ENCODE results near the gene POLD3.

POLD3 gene, protein sequence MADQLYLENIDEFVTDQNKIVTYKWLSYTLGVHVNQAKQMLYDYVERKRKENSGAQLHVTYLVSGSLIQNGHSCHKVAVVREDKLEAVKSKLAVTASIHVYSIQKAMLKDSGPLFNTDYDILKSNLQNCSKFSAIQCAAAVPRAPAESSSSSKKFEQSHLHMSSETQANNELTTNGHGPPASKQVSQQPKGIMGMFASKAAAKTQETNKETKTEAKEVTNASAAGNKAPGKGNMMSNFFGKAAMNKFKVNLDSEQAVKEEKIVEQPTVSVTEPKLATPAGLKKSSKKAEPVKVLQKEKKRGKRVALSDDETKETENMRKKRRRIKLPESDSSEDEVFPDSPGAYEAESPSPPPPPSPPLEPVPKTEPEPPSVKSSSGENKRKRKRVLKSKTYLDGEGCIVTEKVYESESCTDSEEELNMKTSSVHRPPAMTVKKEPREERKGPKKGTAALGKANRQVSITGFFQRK
- 9.1 to 38.9 (median 28.3) reads per million in 18 experiments for total RNA-seq

- peak; percentile 84 to 89 for DNase-seq
These were observed at the start of gene POLD3 for GRCh38 chr11:74592441-74593362. Gene POLD3 (plus strand): TSS chr11:74592582. CDS start chr11:74592659, 77 bp downstream.

DNA sequence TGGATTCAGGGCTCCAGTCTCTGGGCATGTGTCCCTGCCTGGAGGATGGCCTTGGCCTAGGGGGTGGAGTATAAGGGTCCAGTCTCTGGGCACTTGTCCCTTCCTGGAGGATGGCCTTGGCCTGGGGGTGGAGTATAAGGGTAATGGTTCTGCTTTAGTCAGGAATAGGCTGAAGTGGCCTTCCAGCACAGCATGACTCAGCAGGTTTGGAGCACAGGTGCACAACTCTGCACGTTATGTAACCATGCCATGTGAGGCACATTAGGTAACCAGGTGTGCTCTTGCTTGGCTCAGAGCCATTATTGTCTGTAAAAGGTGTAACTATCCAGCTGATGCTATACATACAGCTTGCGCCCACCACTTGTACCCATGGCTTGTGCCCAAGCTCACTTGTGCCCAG lies 48.4 kb upstream of the POLD3 start:
- no peak for DNase-seq

DNA sequence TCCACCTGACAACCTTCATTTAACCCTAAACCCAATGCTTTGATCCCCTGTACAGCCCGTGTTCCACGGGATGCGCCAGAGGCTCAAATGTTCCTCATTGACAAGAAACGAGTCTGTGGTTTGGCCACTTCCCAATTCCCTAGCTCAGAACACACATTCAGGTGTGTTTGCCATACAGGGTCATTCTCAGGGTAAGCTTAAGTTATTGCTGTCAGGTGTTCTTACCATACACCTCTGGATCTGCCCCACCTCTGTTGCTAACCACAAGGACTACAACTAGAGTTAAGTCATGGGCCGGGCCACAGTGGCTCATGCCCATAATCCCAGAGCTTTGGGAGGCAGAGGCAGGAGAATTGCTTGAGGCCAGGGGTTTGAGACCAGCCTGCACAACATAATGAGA lies 45.6 kb upstream of the POLD3 start:
- DNase-seq = no peak

- no peak for DNase-seq
These were observed 41.2 kb upstream of the POLD3 start for GRCh38 chr11:74550991-74551753.

- no peak for DNase-seq
These were observed 40.6 kb upstream of the POLD3 start for GRCh38 chr11:74551754-74552145.

DNA sequence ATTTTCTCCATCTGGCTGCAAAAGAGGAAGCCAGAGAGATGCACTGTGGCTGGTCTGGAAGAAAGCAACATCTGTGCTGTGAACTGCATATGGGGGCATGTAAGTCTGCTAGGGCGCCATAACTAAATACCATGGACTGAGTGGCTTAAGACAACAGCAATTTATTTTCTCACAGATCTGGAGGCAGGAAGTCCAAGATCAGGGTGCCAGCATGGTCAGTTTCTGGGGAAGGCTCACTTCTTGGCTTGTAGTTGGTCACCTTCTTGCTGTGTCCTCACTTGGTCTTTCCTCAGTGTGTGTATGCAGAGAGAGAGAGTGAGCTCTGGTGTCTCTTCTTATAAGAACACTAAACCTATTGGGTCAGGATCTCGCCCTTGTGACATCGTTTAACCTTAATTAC lies 34.9 kb upstream of the POLD3 start:
- no peak for DNase-seq

DNA sequence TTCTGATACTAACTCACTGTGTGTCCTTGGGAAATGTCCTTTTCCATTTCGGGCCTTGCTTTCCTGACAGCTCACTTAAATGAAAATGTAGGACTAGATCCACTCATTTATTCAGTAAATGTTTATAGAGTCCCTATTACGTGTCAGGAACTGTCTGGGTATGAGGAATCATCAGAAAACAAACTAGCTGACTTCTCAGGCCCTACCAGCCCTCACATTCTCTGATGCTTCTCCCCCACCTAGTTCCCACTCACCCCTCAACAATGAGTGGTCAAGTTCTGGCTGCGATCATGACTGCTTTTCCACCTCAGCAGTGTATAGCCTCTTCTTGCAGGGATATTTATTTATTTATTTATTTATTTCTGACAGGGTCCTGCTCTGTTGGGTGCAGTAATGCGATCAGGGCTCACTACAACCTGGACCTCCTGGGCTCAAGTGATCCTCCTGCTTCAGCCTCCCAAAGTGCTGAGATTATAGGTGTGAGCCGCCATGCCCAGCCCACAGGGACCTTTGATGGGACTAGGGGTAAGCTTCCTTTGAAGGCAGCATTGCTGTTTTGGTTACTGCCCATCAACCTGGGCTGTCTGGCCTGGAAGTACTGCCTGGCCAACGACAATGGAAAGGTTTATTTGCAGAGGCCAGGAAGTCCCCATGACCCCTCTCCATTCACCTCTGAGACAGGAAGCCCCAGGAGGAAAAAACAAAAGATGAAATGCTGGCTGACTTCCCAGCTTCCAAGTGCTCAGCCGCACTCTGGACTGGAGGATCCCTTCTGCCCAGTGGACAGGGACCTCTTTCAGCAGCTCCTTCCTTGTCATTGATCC lies 33.1 kb upstream of the POLD3 start:
- DNase-seq = no peak

- no peak for DNase-seq
These were observed 32.5 kb upstream of the POLD3 start for GRCh38 chr11:74559934-74560309.

DNA sequence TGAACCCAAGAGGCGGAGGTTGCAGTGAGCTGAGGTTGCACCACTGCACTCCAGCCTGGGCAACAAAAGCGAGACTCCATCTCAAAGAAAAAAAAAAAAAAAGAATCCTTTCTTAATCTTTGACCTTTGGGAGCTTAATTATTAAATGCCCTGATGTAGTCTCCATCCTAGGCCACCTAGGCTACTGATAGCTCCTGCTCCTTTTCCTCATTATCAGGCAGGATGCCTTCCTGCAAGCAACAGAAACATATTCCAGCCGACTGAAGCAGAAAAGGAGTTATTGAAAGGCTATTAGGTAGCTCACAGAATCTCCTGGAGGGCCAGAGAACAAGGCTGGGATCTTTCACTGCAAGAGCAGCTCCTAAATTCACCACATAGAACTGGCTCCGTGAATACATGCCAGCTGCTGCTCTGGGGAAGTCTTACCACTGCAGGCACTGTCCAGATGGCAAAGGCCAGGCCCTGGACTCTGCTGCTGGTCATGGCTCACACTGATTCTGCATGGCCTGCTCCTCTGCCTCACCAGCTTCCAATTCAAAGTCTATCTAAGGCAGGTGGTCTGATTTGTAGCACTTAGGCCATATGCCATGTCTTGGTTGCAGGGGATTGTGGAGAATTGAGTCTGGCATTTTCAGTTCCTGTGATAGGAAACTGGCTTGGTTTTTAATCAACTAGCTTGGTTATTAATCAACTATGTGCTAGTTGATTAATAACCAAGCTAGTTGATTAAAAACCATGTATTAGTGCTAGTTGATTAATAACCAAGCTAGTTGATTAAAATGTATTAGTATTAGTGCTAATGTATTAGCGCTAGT lies 26.0 kb upstream of the POLD3 start:
- no peak for DNase-seq

DNA sequence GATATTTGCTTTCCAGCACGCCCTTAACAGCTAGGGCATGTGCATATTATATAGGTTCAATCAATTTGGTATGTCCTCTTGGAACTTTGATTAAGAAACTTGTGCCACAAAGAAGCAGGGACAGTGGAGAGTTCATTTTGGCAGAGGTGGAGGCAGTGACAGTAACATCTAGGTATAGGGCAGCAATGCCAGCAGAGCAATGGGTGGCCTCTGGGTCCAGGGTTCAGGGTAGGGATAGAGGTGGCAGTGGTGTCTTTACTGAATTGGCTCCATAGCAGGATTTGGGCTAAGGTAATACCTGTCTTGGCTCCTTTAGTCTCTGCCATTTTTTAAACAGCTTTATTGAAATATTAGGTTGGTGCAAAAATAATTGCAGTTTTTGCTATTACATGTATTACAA lies 24.4 kb upstream of the POLD3 start:
- no peak for DNase-seq

DNA sequence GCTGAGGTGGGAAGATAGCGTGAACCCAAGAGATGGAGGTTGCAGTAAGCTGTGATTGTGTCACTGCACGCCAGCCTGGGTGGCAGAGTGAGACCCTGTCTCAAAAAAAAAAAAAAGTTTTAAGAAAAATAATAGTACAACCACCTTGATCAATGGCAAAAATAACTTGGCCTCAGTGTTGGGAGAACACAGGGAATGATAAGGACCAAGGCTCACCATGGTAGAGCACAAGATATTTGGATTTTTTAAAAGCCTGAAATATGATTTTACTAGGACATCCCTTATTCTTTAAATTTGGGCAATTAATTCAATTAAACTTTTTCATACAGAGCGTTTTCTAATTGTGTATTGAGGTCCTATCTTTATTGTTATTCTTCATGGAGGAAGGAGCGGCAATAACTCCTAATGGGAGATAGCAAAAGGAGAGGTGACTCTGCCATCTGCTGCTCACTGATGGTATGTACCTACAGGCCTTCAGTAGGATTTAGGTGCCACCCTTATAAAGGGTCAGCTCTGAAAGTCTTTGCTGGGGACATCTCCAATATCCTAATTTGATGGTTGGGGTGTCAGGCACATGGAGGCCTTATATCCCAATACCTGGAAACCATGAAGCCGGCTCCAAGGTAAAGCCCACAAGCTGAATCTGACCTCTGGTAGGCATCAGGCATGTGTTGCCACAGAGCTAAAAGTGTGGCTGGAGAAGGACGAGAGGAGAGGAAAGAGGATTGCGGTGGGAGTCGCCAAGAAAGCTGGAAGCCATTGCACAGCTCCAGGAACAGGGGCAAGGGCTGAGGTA lies 21.9 kb upstream of the POLD3 start:
- DNase-seq = peak; percentile 69 to 76

DNA sequence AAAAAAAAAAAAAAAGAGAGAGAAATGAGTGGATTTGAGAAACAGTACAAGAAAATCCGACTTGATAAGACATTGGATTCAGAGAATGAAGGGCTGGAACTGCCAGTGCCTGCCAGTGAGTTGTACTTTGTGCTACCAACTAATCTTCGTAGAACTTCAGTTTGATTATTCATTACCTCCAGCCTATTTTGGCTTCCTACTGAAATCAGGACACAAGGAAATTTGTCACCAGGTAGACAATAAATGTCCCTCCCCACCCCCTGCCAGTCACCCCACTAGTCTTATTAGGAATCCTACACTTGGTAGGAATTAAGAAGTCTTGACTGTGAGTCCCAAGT lies 21.4 kb upstream of the POLD3 start:
- no peak for DNase-seq

- no peak for DNase-seq
These were observed 20.0 kb upstream of the POLD3 start for GRCh38 chr11:74572349-74572748.

- DNase-seq = no peak
These were observed 17.8 kb upstream of the POLD3 start for GRCh38 chr11:74574563-74574962.

- DNase-seq = no peak
These were observed 16.4 kb upstream of the POLD3 start for GRCh38 chr11:74575999-74576398.

DNA sequence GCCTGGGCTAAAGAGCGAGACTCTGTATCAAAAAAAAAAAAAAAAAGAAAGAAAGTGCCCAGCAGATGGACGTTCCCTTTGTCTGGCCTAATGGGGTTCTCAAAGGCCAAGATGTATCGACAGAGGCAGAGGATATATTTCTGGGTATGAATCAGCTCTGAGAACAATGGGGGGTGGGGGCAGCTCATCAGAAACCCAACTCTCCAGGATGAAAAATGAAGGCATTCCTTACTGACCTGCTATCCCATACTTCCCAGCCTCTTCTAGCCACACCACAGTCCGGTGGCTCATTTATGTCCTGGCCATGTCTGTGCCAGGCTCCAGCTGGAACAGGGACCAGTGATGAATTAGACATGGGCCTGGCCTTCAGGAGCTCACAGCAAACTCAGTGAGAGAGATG lies 15.2 kb upstream of the POLD3 start:
- no peak for DNase-seq

DNA sequence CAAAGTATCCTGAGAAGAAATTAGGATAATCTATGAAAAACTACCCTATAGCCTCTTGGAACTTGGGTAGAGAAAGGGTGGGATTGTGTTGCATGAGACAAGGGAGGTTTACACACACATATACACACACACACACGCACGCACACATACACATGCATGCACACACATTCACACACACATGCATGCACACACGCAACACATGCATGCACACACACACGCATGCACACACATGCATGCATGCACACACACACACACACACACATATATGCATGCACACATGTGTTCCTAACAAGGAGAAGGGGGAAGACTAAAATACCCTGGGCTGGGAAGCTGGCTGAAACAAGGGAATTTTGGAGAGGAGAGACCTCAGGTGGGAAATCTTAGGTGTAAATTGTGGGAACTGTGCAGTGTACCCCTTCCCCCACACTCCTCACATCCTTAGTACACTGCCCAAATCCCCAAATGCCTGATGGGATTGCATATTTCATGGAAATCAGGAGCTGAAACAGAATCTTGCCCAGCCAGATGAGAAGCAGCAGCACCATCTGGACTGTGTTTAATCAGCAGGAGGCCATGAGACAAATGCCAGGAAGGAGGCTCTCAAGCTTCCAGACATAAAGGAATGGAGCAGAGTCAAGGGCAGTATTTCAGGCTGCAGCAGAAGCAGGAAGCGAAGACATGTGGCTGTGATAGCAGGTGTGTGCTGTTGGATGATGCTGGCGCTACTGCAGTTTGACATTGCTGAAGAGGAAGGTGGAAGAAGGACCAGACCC lies 14.6 kb upstream of the POLD3 start:
- no peak for DNase-seq

DNA sequence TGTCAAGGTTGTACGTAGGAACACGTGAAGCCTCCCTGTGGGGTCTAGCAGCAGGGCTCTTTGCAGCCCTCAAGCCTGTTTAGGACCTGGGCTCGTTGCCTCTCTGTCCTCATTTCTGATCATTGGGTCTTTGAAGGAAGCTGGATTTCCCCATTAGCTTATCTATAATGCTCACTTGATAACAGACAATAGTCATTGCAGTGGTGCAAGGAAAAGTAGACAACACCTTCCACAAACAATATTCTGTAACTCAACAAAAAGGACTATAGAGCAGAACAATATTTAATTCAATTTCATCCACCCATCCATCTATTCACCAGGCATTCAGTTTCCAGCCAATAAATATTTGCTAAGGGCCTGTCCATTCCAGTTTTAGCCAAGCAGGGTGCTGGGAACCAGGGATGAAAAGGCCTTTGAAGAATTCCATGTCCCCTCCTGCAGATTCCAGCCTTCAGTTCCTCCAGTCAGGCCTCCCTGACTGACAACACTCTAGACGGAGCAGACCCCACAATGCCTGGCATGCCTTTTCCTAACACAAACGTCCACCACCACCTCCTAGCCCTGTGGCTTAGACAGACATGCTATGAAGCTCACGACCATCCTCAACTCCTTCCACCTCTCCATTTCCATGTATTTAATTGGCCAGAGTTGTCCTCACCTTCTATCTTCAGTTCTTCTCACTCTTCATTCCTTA lies 12.7 kb upstream of the POLD3 start:
- no peak for DNase-seq

Measured in inflammatory macrophage (primary cell).